Muscle of back (tissue), 11 donors: Measurements from ENCODE around the gene BSG. TPM values are rescaled to one million over a fixed set of nuclear protein-coding genes. Genes with fewer than 3 reads are reported as not detected.
"Not testable (repeated sequence)": the region's sequence is repeated elsewhere in the genome, so short reads cannot be mapped to it uniquely, and the experiment has no call there.

Source experiments
- DNase-seq, 3 donors: peaks; one replicate each; pipeline versions ENCODE4 v3.0.0 to v3.0.0-alpha.2; 2013
- polyA plus RNA-seq, 10 donors: library from polyadenylated mRNA; unstranded; fragments of 120-200 nt; gene quantifications; one replicate each; pipeline ENCODE4 v1.2.1, GENCODE V29; 2013; ENCODE audit not compliant: insufficient read length in 10 of 10

The BSG gene
- polyA plus RNA-seq, 10 donors, result 146 to 281 (median 195) TPM

GRCh38 chr19:602391-603301 is 30.2 kb downstream of the BSG start:
- DNase-seq, result no peak

DNA sequence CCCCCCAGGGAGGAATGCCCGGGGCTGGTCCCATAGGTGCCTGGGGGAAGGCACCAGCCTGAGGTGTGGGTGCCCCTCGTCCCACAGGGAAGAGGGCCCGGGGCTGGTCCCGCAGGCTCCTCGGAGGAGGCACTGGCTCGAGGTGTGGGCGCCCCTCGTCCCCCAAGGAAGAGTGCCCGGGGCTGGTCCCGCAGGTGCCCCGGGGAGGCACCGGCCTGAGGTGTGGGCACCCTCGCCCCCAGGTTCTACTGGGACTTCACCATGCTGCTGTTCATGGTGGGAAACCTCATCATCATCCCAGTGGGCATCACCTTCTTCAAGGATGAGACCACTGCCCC is 30.9 kb downstream of the BSG start:
- not testable (repeated sequence) for DNase-seq

- DNase-seq, result not testable (repeated sequence)
Measured at GRCh38 chr19:603779-604178, 31.4 kb downstream of the BSG start.

DNA sequence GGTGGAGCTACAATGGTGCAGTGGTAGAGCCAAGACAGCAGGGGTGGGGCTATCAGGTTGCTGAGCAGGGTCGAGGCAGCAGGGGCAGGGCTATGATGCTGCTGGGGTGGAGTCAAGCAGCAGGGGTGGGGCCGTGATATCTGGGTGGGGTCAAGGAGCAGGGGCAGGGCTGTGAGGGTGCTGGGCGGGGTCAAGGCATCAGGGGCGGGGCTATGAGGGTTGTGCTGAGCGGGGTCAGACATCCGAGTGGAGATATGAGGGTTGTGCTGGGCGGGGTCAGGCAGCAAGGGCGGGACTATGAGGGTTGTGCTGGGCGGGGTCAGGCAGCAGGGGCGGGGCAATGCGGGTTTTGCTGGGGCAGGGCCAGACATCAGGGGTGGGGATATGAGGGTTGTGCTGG is 32.0 kb downstream of the BSG start:
- DNase-seq, result no peak

GRCh38 chr19:605061-605971 is 32.9 kb downstream of the BSG start:
- DNase-seq, result not testable (repeated sequence)

DNA sequence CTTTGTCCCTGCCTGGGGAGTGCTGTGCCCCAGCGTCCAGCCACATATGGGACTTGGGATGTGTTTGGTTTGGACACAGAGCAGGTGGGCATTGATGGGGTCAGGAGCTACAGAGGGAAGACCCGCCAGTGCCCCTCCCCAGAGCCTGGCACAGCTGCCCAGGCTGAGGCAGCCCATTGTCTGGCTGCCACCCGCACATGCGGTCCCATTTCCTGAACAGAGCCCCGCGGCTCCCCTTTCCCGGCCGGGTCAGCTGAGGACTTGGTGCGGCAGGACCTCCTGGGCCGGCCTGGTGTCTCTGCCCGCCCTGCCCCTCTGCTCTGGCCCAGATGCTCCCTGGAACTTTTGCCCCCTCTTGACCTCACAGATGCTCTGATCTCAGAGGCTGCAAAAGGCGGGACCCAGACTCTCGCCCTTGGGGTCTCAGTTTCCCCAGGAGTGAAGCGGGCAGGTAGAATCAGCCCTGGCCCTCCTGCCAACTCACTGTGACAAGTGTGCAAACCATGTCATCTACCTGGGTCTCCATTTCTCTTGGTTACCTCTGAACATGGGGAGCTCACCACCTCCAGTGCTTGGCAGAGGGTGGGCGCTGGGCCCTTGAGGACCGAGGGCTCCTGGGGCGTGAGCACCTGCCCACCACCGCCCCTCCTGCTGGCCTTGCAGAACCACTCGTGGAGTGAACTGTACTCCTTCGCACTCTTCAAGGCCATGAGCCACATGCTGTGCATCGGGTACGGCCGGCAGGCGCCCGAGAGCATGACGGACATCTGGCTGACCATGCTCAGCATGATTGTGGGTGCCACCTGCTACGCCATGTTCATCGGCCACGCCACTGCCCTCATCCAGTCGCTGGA is 35.1 kb downstream of the BSG start:
- no peak for DNase-seq

DNA sequence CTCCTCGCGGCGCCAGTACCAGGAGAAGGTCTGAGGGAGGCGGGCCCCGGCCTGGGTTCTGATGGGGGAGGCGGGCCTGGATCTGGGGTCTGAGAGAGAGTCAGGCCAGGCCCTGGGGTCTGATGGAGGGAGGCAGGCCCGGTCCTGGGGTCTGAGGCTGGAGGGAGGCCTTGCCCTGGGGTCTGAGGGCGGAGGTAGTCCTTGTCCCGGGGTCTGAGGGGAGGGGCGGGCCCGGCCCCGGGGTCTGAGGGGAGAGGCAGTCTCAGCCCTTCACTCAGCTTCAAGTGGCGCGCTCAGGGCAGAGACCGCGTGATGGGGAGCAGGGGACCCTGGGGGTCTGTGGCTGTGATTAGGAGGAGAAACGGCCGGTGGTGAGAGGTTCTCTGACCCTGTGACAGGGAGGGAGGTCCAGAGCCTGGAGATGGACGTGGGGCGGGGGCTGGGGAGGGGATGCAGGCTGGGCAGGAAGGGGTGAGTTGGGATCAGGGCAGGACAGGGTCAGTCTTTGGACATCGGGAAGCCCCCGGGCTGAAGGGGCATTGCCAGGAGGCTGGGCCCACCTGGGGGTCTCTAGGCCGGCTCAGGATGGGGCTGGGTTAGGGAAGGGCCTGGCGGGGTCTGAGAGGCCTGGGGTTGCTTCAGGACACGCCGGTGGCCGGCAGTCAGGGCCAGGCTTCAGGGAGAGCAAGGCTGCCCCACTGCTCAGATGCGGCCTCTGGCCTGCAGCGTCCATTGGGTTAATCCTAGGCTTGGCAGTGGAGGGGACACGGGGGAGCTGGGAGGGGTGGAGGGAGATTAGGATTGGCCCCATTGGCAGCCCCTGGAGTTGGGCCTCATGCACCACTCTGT is 36.0 kb downstream of the BSG start:
- no peak for DNase-seq

DNA sequence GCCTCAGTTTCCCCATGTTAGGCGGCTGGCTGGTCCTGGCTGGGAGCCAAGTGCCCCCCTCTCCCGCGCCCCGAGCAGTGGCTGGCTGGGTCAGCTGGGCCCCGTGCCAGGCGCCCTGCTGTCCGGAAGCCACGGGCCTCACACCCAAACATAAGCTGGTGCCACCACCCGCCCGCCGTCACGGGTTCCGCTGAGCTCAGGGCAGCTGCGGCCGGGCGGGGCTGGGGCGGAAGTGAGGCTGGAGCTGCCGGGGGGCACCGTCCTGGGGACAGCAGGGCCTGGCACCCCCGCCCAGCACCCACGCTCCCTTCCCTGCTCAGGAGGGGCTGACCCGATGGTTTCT is 36.6 kb downstream of the BSG start:
- peak in 1 of 3 donors; percentile 47 for DNase-seq

DNA sequence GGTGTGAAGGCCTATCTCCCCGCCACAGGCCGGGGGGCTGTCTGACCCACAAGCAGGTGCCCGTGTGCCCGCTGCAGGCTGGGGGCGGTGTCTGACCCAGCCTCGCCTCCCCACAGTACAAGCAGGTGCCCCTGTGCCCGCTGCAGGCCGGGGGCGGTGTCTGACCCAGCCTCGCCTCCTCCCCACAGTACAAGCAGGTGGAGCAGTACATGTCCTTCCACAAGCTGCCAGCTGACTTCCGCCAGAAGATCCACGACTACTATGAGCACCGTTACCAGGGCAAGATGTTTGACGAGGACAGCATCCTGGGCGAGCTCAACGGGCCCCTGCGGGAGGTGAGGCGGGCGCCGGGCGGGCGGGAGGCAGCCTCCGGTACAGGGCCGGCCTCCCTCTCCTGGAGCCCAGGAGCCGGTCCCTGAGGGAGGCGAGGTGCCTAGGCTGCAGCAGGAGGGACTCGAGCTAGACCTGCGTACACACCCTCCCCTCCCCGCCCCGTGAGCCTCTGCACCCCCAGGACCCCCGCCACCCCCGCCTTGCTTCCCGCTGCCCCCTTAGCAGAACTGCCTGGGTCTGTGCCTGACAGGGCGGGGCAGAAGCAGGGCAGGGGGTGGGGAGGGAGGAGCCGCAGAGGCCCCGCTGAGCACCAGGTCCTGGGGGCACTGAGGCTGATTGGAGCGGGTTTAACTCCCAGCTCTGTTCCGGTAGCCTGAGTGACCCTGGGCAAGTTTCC is 37.8 kb downstream of the BSG start:
- DNase-seq, result no peak

GRCh38 chr19:610801-611480 is 38.5 kb downstream of the BSG start:
- peak in 2 of 3 donors; percentile 56 to 75 for DNase-seq

- DNase-seq, result peak in 1 of 3 donors; percentile 93
Measured at GRCh38 chr19:611481-611868, 39.1 kb downstream of the BSG start.

GRCh38 chr19:612941-613340 is 40.5 kb downstream of the BSG start:
- no peak for DNase-seq

GRCh38 chr19:613732-614567 is 41.6 kb downstream of the BSG start:
- no peak for DNase-seq

- DNase-seq, result peak in 1 of 3 donors; percentile 40
Measured at GRCh38 chr19:615619-616018, 43.2 kb downstream of the BSG start.

DNA sequence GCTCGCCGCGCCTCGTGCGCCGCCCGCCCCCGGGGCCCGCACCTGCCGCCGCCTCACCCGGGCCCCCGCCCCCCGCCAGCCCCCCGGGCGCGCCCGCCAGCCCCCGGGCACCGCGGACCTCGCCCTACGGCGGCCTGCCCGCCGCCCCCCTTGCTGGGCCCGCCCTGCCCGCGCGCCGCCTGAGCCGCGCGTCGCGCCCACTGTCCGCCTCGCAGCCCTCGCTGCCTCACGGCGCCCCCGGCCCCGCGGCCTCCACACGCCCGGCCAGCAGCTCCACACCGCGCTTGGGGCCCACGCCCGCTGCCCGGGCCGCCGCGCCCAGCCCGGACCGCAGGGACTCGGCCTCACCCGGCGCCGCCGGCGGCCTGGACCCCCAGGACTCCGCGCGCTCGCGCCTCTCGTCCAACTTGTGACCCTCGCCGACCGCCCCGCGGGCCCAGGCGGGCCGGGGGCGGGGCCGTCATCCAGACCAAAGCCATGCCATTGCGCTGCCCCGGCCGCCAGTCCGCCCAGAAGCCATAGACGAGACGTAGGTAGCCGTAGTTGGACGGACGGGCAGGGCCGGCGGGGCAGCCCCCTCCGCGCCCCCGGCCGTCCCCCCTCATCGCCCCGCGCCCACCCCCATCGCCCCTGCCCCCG is 43.8 kb downstream of the BSG start:
- no peak for DNase-seq

DNA sequence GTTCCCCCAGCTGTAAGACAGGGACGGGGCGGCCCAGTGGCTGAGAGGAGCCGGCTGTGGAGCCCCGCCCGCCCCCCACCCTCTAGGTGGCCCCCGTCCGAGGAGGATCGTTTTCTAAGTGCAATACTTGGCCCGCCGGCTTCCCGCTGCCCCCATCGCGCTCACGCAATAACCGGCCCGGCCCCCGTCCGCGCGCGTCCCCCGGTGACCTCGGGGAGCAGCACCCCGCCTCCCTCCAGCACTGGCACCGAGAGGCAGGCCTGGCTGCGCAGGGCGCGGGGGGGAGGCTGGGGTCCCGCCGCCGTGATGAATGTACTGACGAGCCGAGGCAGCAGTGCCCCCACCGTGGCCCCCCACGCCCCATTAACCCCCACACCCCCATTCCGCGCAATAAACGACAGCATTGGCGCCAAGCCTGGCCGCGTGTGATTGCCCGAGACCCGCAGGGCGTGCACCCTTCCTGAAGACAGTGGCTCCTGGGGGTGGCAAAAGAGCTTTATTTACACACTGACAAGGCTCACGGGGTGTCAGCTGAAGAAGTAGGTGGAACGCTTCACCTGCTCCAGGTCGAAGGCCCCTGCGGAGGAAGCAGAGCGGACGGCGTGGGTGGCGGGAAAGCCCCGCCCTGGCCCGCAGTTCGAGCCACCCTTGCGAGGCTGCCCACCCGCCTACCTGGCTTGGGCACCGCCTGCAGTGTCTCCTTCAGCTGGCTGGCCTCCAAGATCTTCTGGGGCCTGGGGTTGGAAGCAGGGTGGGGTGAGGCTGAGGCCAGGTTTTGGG is 44.5 kb downstream of the BSG start:
- DNase-seq, result no peak

DNA sequence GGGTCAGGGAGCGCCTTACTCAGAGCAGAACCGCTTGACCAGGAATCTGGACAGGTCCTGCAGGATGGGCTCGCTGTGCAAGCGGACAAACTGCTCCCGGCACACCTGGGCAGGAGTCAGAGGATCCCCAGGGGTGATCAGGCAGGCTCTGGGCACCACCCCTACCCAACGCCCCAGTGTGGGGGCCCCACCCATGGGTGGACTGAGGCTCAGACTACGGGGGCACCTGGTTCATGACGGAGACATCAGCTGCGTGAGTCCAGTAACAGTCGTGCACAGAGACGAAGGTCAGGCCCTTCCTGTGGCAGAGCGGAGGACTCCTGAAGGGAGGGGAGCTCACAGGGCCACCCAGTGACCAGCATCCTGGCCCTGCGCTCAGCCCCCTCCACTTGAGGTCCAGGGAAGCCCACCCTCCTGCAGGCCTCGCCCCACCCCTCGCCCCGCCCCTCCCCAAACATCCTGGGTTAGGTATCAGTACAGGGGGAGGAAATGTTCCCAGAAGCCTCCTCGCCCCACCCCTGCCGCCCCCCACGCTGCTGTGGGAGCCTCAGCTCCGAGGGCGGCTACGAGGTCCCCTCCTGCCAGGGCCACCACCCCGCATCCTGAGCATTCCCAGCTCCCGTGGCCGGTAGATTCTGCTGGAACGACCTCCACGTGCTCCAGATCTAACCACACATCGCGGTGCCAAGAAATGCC is 45.3 kb downstream of the BSG start:
- DNase-seq, result no peak
